NCI-H1694 treated with DMSO at 0.1 percent for 48 hours (cell line): ENCODE measurements around the gene SLC19A1.

Source experiments
- DNase-seq: peaks from one replicate; lab custom pipeline; 2025; lab: John Stamatoyannopoulos, UW

SLC19A1 gene

DNA sequence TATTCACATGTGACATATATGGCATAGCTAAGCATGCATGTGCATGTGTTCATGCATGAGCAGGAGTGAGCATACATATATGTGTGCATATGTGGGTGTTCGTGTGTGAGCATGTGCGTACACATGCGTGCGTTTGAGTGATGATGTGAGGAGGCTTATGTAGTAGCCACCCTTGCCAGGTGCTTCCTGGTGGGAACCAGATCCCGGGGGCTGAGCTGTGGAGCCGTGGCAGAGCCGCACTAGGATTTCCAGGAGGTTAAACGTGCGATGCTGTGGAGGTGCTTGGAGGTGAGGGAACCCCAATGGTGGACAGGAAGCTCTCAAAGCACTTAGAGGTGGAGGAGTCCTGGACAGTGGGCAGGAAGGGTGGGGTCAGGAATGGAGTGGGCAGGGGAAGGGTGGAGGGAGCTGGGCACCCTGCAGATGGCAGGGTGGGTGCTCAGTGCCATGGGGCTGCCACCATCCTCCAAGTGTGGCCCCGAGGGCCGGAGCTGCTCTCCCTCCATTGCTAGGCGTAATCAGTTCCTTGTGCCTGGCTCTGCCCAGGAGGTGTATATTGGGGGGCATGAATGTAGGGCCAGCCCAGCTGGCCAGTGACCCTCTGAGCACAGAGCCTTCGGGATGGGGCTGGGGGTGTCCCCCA is 88.8 kb downstream of the SLC19A1 start:
- no peak for DNase-seq

DNA sequence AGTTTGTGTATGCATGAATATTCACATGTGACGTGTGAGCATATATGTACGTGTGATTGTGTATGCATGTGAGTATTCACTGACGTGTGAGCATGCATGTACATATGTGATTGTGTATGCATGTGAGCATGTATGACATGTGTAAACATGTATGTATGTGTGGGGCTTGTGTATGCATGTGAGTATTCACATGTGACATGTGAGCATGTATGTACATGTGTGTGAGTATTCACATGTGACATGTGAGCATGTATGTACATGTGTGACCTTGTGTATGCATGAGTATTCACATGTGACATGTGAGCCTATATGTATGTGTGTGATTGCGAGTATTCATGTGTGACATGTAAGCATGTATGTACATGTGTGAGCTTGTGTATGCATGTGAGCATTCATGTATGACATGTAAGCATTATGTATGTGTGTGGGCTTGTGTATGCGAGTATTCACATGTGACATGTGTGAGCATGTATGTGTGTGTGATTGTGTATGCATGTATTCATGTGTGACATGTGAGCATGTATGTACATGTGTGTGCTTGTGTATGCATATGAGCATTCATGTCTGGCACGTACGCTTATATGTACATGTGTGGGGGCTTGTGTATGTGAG is 89.4 kb downstream of the SLC19A1 start:
- no peak for DNase-seq

DNA sequence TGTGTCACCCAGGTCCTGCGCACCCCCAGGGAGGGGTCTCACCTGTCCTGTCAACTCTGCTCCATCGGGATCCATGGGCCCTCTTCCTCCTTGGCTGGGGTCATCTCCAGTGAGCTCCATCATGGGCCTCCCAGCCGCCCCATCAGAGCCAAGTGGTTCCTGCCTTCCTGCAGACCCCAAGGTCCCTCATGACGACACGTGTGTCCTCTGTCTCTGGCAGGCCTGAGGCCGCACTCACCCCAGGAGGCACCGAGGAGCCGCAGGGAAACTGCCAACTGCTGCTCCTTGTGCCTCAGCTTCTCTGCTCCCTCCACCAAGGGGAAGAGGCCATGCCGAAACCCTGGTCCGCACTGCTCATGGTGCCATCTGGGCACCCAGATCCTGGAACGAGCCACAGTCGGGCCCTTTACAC is 90.5 kb downstream of the SLC19A1 start:
- no peak for DNase-seq

DNA sequence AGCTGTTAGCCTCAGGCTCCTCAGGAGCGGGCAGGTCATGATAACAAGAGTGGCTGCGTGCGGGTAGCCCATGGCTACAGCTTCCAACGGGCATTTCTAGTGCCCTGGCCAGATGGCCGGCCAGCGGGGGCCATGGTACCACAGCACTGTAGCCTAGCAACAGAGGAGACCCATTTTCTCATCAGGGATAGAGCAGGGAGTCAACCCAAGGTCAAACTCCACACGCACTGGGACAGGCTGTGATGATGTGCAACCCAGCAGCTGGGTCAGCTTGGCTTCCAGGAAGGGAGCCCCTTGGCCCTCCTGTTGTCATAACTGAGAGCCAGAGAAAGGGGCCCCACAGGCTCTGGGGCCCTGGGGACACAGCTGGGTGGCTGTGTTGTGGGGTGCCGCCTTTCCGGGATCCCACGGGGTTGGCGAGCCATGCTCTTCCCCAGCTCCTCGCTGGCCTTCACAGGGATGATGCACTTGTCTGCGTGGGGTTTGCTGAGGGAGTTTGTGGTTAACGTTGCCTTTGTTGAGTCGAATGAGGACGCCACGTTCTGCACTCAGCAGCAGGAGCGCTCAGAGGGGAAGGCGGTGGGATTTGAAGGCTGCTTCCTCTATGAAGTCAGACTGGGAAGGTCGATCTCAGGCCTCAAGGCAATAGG is 91.0 kb downstream of the SLC19A1 start:
- no peak for DNase-seq

DNA sequence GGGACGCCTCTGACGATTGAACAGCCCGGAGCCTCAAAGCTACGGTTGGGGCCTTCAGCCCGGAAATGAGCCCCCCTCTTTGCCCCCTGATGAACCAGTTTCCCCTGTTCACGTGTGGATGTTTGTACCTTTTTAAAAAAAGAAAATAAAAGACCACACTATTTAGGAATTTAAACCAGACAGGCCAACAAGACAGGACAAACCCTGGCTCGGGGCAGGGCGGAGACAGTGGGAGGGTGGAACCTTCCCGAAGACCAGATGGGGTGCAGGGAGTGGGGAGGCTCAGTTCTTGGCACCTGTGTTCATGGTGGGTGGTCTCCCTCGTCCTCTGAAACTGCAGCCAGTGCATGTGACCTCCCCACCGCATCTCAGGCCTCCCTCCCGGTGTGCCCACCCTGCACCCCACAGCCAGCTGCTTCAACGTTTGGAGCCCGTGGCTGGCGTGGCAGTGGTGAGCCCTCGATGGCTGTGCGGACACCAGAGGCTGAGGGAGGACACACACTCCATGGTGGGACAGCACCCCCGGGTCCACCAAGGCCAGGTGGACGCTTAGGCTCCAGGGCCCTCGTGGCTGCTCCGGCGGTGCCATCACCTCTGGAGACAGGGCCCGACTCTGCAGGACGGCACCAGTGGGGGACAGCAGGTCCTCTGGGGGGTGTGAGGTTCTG is 91.7 kb downstream of the SLC19A1 start:
- no peak for DNase-seq

DNA sequence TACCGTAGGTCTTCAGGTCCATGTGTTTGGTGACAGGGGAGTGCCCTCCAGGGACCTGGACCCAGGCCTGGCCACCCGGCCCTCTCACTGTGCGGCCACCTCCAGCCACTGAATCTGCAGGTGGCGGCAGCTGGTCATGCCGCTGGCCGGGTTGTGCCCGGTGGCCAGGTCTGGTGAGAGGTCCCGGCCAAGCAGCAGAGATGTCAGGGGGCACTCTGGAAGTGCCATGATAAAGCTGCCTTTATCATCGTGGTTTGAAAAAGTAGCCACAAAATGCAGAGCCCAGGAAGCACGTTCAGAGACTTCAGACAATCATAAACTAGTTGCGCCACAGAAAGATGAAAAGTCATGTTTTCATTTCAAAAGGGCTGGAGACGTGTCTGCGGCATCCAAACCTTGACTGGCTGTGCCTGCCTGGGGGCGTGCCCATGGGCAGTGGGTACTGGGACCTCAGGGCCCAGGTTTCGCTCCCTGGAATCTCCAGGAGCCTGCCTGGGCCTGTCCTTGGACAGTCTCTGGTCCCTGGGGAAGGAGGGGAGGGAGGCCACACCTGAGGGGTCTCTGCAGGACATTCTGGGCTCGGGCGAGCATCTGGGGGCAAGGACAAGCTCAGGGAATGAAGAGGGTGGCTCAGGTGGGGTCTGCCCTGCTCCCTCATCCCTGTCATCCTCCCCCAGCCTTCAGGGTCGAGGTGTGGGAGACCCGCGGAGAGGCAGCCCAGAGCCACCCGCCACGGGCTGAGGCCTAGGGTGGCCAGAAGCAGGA is 92.4 kb downstream of the SLC19A1 start:
- no peak for DNase-seq

DNA sequence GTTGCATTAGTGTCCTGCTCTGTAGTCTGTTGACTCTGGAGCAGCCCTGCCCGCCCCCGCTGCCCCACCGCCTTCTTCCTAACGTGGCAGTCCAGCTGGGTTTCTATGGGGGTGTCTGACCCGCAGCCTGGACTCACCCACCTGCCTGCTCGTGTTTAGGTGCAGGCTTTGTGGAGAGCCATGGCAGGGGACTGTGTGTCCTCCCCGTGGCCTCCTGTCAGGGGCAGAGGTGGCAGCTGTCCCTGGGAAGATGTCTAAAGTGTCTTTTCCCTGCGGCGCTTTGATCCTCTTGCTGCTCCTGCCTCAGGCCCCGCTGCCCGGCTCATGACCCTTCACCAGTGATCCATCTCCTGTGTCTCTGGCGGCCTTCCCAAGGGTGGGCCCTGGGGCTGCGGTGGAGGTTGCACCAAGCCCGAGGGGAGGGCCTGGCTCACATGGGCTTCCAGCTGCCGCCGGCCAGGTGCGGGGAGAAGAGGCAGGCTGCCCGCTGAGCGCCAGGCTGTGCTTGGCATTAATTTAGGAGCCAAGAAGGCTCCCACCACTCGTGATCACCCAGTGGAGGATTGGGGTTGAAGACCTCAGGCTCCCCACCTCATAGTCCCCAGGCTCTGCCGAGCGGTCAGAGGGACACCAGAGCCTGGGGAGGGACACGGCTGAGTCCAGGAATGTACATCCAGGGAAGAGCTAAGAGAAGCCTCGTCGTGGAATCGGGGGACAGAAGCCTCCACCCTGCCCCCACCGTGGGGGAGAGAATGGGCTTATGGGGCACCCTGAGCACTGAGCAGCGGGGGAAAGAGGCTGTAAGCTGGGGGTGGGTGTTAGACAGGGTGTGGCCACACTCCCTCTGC is 93.2 kb downstream of the SLC19A1 start:
- no peak for DNase-seq

DNA sequence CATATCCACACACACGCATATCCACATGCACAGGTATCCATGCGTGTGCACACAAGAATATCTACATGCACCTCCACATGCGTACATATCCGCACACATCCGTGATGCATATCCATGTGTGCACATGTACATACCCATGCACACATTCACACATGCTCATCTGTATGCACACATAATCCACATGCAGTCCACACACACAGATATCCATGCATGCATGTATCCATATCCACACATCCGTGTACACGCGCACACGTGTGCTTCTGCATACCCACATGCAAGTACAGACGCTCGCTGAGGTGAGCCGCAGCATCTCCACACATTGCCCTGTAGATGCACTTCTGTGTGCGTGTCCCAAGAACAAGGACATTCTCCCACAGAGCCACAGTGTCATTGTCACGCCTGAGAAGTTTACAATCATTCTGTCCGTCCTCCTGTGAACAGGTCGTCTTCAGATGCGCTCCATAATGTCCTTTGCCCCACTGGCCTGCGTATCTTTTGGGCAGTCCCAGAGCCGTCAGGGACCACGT is 93.9 kb downstream of the SLC19A1 start:
- no peak for DNase-seq
